ENCODE results near the gene TSTD1.
"Not testable (repeated sequence)": the region's sequence is repeated elsewhere in the genome, so short reads cannot be mapped to it uniquely, and the experiment has no call there.

The TSTD1 gene

DNA sequence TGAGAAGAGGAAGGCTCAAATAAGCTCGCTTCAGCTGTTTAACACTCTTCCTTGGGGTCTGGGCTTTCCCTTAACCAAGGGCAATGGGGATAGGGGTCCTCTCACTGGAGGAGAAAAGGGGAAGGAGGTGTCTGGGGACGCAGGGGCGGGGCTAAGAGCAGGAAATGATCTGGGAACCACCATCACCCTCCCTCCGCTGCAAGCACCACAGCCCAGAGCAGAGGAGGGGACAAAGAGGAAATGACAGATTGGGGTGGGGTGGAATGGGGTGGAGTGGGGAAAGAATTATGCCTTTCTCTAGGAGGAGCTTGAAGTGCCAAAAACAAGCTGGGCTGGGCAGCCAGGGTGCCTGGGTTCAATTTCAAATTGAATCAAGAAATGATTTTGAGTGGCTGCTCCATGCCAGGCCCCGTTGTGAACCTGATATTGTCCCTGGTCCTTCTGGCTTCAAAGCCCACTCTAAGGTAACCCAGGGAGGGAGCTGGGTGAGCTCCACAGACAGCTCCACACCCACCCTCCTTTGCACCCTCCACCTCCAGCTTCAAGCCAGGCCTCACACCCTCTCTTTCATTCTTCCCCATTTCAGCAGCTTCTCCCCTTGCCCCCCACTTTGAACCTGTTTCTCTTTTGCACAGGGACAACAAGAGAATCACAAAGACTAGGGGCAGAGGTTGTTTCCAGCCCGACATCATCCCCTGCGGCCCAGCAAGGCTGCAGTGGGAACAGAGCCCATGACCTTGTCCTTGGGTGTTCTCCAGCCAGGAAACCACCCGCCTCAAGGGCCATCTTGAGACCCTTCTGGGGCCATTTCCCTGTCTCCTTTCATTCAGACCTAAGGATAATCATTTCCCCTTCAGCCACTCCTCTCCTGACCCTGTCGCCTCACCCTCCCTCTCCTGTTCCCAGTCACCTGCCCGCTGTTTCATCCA is 29.8 kb upstream of the TSTD1 start:
- DNase-seq = no peak

- DNase-seq = no peak
These were observed 27.9 kb upstream of the TSTD1 start for GRCh38 chr1:161066694-161067093.

DNA sequence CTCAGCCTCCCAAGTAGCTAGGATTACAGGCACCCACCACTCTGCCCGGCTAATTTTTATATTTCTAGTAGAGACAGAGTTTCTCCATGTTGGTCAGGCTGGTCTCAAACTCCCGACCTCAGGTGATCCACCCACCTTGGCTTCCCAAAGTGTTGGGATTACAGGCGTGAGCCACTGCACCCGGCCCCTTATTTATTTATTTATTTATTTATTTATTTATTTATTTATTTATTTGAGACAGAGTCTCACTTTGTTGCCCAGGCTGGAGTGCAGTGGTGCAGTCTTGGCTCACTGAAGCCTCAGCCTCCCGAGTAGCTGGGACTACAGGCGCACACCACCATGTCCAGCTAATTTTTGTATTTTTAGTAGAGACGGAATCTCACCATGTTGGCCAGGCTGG is 26.9 kb upstream of the TSTD1 start:
- DNase-seq = not testable (repeated sequence)

- DNase-seq = not testable (repeated sequence)
These were observed 25.2 kb upstream of the TSTD1 start for GRCh38 chr1:161063936-161064335.

DNA sequence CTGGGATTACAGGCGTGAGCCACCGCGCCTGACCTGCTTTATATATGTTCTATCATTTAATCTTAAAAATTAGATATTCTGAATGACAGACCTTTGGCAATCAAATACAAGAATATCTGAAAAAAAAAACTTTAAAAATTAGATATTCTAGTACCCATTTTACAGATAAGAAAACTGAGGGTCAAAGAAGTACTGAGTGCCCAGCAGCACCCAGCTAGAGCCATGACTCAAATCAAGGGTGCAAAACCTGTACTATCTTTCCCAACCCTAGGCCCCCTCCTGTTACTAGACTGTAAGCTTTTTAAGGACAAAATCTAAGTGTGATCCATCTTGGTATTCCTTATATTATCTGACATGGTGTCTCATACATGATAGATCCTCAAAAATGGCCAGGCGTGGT is 22.7 kb upstream of the TSTD1 start:
- DNase-seq = no peak

- no peak for DNase-seq
These were observed 20.5 kb upstream of the TSTD1 start for GRCh38 chr1:161059293-161059692.

DNA sequence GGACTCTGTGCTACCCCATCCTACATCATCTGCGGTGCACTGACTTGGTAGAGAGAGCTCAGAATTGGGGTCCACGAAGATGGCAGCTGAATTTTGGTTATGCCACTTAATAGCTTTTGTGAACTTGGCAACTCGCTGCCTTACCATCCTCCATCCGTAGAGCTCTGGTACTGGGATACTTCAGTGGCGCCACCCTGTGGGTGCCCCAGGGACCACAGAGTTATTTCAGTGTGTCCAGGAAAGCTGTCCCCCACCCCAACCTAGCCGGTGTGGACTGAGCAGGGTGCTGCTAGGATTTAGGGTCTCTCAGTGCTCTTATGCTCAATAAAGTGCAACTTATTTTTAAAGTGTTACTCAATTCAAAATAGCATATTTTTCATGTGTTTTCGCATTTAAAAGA is 16.0 kb upstream of the TSTD1 start:
- DNase-seq = no peak

DNA sequence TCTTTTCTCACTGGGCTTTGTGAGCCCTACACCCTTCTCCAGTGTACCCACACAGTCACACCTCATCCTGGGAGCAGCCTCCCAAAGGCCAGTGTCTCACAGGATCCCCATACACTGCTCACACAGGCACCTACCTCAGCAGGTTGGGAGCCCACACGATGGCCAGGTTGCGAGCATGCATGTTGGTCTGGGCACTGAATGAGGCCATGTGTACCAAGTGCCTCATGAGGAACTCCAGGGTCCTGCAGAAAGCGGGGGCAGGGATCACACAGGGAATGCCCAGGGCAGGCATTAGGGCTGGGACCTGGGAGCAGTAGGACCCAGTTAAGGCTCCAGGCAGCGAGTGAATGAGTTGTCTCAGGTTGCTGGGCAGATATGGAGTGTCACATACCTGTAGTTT is 15.5 kb upstream of the TSTD1 start:
- DNase-seq = no peak

GRCh38 chr1:161052899-161053298 is 14.1 kb upstream of the TSTD1 start:
- no peak for DNase-seq

- no peak for DNase-seq
These were observed 12.5 kb upstream of the TSTD1 start for GRCh38 chr1:161051219-161051618.

- DNase-seq = no peak
These were observed 10.4 kb upstream of the TSTD1 start for GRCh38 chr1:161048949-161049722.

DNA sequence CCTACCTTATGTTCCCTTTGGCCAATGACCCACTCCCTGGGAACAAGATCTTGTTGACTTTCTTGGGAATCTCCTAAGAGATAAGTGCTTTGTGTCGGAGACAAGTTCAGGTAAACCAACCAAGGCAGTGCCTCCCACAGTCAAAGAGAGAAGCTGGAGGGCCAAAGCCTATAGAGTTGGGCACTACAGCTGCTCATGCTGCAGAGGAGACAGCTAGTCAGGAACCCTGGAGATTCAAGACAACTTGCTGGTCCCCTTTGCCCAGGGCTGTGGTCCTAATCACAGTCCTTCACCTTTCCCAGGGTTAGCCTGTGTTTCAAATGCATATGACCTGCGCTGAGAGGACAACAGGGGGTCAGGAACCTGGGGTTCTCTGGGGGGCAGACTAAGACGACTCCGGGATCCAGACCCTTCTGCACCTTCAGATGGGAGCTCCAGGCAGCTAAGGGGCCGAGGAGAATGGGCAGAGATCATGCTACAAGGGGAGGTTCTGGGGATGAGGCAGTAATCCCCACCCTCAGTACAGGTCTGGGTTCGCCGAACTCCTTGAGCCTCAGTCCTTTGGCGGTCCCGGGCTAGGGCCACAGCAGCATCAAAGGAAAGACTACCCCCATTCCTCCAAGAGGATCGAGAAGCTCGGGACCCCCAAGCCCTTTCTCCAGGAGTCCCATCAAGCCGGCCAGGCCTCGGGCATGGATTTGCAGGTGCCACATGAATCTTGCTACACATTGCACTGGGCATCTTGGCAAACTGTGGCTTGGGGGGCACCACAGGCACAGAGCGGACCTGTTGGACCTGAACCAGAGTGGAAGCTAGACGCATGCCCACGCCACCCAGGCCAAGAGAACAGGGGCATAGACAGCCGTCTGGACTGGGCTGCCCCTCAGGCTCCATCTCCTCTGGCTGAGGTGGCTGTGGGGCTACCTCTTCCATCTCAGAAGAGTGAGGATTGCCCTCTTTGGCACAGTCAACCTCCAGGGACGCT is 9.0 kb upstream of the TSTD1 start:
- DNase-seq = no peak

- DNase-seq = no peak
These were observed 8.0 kb upstream of the TSTD1 start for GRCh38 chr1:161046605-161047228.

DNA sequence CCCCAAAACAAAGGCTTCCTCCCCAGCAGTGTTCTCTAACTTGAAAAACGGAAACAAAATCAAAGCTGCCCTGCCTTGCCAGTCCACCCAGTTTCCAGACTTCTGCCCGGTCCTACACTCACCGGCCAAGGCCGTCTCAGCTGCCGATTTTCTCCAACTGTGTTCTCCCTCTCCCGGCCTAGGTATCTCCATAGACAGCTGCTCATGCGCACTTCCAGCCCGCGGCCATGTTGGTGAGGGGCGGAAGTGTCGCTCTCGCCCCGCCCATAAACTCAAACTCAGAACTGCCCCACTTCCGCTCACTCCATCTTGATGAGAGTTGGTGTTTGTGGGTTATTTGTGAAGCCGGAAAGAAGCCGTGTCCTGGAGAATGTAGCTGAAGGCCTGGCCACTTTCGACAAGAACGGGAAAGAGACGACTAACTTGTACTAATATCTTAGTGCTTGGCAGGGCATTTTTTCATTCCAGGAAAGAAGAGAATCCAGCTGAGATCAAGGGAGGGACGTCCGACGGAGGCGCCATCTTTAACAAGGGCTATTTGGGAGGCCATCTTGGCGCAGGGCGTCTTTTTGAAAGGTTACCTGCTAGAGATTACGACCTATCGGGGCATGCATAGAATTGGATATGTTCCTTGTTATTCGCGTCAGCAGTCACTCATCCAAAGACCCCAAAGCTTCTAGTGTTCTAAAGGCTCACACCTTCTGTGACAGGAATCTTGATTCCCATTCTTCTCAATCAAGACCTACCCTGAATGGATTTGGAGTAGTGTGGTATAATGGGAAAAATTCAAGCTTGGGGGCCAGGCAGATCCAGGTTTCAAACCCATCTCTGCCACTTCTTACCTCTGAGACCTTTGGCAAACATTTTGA is 7.2 kb upstream of the TSTD1 start, which contains the start of gene USF1:
USF1 (minus strand) TSS at position 242 of the 869 bp plus-strand sequence. CDS start 2,702 bp downstream, outside the sequence.
- DNase-seq = peak; percentile 61 to 81

- DNase-seq = no peak
These were observed 6.4 kb upstream of the TSTD1 start for GRCh38 chr1:161044908-161045735.

DNA sequence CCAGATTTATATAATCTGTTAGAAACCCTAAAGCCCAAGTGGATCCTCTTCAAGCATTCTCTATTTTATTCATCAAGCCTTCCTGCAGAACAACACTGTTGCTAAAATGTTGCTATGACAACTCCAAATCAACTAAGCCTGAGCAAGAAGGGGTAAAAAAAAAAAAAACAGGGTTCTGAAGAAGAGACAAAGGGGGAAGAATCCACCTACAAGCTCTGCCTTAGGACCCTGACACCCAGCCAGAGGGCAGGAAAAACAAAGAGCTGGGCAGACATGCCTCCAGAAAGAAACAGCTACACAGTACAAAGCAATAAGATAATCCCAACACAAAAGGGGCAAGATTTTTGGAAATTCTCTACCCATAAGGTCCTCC is 5.8 kb upstream of the TSTD1 start:
- DNase-seq = no peak

DNA sequence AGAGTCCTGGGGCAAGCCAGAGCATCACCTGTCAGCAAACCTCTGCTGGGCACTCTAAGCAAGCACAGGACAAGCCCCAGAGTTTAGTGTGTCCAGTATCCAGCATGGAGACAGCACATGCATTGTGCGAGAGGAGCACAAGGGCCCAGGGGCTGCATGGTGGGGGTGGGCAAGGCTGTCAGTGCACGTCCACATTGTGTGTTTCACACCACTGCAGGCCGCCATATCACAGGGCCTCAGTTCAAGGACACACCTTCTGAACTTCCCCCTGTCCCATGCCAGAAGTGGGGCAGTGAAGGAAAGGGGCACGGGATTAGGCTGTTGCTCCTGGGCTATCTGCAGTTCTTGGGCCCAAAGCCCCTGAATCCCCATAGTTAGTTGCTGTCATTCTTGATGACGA is 782 bp upstream of the TSTD1 start:
- no peak for DNase-seq

DNA sequence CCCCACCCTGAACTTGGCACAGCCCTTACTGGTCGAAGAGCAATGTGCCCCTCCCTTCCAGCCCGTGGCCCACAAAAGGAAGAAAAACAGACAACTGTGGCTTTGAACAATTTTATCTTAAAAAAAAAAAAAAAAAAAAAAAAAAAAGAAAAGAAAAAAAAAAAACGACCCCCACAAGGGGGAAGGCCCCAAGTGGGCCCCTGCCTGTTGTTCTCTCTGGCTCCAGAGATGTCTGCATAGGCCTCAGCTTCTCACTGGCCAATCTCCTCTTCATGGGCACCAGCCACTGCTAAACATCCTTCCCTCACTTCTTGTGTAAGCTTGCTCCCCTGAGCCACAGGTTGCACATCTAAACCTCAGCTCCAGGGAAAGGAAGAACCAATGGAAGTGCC is 386 bp upstream of the TSTD1 start:
- DNase-seq = no peak

- no peak for DNase-seq
These were observed 872 bp downstream of the TSTD1 start for GRCh38 chr1:161037661-161038522.
